ENCODE measurements around the gene ADGRV1. TPM values are rescaled to one million over a fixed set of nuclear protein-coding genes. Genes with fewer than 3 reads are reported as not detected.

The ADGRV1 gene
- total RNA-seq, 1 donor from 2014 or later: not detected

DNA sequence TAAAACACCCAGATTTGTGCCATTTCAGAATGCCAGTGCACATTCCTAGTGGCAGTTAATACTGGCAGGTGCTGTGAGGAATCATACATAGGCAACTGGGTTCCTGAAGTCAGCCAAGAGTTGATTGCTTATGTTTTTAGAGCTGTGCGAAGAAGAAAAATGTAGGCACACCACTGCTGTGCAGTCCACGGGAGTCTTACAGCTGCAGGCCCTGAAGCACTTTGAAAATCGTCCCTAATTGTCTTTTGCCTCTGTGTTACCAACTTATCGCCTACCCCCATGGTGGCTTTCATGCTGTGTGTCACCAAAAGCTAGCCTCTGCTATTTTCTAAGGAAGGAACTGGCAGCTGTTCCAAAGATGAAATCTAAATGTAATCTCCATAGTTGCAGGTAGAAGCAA lies 560.6 kb downstream of the ADGRV1 start:
- peaks cover 66% of the 10 kb centered on the region for H3K4me1 ChIP-seq
- H3K27me3 ChIP-seq (ENCODE audit: low read depth): no peaks in the 10 kb centered on the region
- intact Hi-C loops (cut with micrococcal nuclease): loop anchor here (10.0 kb wide), 1 partner anchor 166 kb away; no protein-coding TSS in a partner anchor
- H3K27ac ChIP-seq (replicated peaks): peak overlapping the region; percentile 78
- no peak for DNase-seq
- no peaks in the 10 kb centered on the region for H3K9me3 ChIP-seq (replicated peaks)
- TF ChIP-seq, protein P1, sequence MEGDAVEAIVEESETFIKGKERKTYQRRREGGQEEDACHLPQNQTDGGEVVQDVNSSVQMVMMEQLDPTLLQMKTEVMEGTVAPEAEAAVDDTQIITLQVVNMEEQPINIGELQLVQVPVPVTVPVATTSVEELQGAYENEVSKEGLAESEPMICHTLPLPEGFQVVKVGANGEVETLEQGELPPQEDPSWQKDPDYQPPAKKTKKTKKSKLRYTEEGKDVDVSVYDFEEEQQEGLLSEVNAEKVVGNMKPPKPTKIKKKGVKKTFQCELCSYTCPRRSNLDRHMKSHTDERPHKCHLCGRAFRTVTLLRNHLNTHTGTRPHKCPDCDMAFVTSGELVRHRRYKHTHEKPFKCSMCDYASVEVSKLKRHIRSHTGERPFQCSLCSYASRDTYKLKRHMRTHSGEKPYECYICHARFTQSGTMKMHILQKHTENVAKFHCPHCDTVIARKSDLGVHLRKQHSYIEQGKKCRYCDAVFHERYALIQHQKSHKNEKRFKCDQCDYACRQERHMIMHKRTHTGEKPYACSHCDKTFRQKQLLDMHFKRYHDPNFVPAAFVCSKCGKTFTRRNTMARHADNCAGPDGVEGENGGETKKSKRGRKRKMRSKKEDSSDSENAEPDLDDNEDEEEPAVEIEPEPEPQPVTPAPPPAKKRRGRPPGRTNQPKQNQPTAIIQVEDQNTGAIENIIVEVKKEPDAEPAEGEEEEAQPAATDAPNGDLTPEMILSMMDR (IDR thresholded peaks at IDR 0.05; ENCODE audit: borderline replicate concordance): no peak
- no peak overlapping the region for H3K4me3 ChIP-seq
- no peaks in the 10 kb centered on the region for H3K36me3 ChIP-seq

DNA sequence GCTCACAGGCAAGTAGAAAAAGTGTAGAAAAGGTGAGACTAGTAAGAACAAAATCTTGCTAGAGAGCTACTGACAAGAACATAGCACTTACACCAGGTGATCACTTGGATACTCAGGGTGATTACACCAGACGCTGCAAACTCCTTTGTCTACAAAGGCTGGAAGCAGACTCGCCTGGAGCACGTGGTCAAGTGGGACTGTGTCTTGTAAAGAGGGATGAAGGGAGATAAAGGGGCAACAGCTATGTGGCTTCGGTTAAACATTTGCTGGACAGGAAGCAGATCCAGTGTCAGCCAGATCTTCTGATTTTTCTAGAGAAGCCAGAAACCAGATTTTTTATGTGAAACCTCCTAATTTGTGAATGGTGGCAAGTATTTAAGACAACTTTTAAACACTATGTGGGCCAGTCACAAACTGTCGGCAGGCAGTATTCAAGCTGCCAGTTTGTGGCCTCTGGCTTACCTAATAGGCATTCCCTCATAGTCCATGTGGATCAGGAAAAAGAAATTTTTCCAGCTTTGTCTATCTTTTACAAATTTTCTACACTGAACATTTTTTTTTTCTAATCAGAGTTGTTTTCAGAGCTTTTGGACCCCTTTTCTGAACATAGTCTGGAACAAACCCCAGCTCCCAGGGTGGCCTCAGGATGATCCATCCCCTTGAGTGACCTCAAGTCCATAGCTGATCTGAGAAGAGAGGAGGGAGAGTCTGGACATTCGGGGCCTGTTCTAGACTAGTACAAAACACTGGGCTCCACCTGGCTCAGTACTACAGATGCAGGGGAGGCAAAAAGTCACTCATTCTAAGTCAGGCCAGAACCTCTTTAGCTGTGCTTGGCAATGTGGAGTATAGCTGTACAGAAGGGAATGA lies 561.6 kb downstream of the ADGRV1 start:
- TF ChIP-seq, protein P1 (IDR thresholded peaks at IDR 0.05; ENCODE audit: borderline replicate concordance): no peak
- Histone ChIP-seq H3K36me3 (no peaks in the 10 kb centered on the region), H3K9me3 (replicated peaks) (no peaks in the 10 kb centered on the region), H3K27ac (replicated peaks) (peak overlapping the region; percentile 78), H3K27me3 (ENCODE audit: low read depth) (no peaks in the 10 kb centered on the region), H3K4me1 (peaks cover 67% of the 10 kb centered on the region), H3K4me3 (no peak overlapping the region)
- intact Hi-C loops (cut with micrococcal nuclease): loop anchor here (10.0 kb wide), 1 partner anchor 165 kb away; no protein-coding TSS in a partner anchor
- DNase-seq: no peak

DNA sequence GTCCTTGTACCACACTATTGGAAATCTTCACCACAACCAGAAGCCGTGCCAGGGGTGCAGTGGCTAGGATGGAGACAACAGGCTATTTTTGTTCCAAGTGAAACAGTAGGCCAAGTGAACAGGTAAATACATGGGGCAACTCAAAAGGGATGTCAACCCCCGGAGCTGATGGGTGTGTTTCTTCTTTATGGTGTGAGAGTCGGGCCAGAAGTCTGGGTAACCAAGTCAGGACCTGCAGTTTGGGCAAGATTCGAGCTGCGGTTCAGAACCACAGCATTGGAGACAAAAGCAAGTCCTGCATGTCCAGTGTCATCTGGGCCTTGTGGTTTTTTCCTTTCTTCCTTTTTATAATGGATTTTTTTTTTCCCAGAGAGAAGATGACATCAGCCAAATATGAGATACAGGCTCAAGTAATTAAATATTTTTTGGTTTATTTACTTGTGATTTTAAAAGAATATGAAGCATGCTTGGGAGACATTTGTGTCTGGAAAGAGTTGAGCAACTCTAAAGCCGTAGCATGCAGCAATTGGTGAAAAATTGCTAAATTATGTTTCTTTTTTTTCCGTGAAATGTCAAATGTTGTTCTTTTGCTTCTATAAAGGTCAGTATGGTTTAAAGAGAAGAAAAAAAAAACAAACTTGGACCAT lies 562.9 kb downstream of the ADGRV1 start:
- peak overlapping the region; percentile 78 for H3K27ac ChIP-seq (replicated peaks)
- no peak for DNase-seq
- no peaks in the 10 kb centered on the region for H3K27me3 ChIP-seq (ENCODE audit: low read depth)
- no peaks in the 10 kb centered on the region for H3K9me3 ChIP-seq (replicated peaks)
- TF ChIP-seq, protein P1 (IDR thresholded peaks at IDR 0.05; ENCODE audit: borderline replicate concordance): no peak
- intact Hi-C loops (cut with micrococcal nuclease): no loop called here
- H3K4me3 ChIP-seq: no peak overlapping the region
- H3K4me1 ChIP-seq: peaks cover 76% of the 10 kb centered on the region
- H3K36me3 ChIP-seq: no peaks in the 10 kb centered on the region

DNA sequence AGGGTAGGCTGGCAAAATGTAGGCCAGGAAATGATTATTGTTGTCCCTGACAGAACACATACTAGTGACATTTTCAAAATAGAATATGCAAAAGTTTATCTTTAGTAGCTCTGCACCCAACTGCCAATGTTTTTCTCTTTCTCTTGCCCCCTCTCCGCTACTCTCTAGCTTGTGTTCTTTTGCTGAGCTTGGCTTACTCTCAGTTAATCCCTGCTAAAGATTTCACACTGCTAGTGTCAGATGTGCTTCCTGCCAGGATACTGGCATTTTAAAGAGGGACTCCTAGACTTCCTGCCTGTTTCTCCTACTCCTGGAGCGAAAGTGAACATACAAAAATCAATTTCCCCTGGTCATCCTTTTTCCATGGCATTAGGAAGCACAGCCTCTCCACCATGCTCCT lies 564.1 kb downstream of the ADGRV1 start:
- intact Hi-C loops (cut with micrococcal nuclease): no loop called here
- peaks cover 85% of the 10 kb centered on the region for H3K4me1 ChIP-seq
- H3K27me3 ChIP-seq (ENCODE audit: low read depth): no peaks in the 10 kb centered on the region
- no peak overlapping the region for H3K4me3 ChIP-seq
- TF ChIP-seq, protein P1 (IDR thresholded peaks at IDR 0.05; ENCODE audit: borderline replicate concordance): no peak
- no peaks in the 10 kb centered on the region for H3K9me3 ChIP-seq (replicated peaks)
- H3K36me3 ChIP-seq: no peaks in the 10 kb centered on the region
- no peak for DNase-seq
- peak overlapping the region; percentile 78 for H3K27ac ChIP-seq (replicated peaks)

DNA sequence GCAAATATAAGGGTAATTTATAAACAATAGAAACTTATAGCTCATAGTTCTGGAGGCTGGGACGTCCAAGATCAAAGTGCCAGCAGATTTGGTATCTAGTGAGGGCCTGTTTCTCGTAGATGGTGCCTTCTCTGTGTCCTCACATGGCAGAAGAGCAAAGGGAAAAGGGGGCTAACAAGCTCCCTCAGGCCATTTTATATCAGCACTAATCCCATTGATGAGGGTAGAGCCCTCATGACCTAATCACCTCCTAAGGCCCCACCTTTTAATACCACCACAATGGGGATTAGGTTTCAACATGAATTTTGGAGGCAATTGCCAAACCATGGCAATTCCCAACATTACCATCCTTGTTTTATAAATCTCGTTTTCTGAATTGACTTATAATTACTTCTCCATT lies 564.7 kb downstream of the ADGRV1 start:
- peak overlapping the region; percentile 78 for H3K27ac ChIP-seq (replicated peaks)
- no peak for DNase-seq
- TF ChIP-seq, protein P1 (IDR thresholded peaks at IDR 0.05; ENCODE audit: borderline replicate concordance): no peak

More for the DNA sequence above, 564.7 kb downstream of the ADGRV1 start:
- Histone ChIP-seq H3K4me3 (no peak overlapping the region), H3K4me1 (peaks cover 85% of the 10 kb centered on the region), H3K27me3 (ENCODE audit: low read depth) (no peaks in the 10 kb centered on the region), H3K9me3 (replicated peaks) (no peaks in the 10 kb centered on the region), H3K36me3 (no peaks in the 10 kb centered on the region)
- intact Hi-C loops (cut with micrococcal nuclease): no loop called here

Data from left ventricle myocardium inferior (tissue), 1 donor.